ENCODE measurements around the gene NRCAM.

NRCAM gene

DNA sequence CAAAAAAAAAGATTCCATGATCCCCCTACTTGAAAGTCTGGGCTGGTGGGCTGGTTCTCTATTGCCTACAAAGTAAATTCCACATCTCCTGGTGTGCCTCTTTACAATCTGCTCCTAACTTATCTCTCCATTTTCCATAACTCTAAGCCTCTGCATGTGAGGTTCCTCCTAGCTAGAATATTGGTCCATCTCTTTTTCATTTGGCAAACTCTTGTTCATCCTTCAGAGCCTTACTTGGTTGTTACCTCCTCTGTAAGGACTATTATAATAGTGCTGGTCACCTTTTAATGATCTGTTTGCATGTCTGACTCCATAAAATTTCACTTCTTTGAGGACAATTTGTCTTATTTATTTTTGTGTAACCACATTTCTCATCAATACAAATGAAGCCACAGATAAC is 1.6 kb upstream of the NRCAM start:
- DNase-seq: no peak

DNA sequence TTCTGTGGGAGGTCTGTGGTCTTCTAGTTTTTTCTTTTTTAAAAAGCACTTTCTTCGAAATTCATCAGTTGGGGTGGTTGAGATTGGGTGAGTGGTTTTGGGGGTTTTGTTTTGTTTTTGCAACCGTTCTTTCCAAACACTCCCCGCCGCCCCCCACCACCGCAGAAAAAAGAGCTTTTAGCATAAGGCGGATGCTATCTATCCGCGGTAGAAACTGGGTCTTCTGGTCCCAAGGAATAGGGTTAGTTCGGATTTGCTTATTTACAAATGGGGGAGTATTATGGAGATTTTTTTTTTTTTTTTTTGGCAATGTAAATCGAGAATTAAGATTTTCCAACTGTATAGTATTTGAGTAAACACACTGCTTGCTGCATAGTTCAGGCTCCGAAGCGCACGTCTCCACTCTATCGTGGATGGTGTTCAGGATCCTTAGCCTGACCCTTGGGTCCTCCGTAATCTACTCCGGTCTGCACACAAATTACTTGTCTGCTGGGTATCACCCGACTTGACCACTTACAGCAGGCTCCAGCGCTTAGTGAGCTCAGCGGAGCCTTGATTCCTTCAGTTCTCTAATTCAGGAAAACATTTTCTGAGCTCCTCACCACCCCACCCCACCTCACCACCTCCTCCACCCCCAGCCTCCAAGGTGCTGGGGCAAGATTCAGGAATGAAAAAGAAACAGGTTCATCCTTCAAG is 757 bp upstream of the NRCAM start:
- DNase-seq: peak in 1 of 2 experiments; percentile 39

DNA sequence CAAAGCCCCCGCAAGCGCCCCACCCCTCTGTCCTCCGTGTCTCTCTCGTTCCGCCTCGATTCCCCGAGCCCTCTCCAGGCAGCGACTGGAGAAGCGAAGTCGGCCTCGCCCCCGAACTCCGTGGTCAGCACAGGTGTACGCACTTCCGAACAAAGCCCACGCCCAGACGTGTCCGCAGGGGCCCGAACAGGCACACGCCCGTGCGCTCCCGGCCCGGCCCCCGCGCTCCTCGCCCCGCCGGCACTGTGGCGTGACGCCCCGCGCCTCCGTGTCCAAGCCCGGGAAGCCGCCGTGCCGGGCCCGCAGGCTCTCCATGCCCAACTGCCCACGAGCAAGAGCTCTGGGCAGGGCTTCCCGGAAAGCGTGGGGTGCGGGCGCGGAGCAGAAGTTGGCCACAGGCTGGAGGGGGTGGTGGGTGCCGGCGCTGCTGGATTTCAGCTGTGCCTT is 662 bp downstream of the NRCAM start:
- DNase-seq: peak in 1 of 2 experiments; percentile 88

DNA sequence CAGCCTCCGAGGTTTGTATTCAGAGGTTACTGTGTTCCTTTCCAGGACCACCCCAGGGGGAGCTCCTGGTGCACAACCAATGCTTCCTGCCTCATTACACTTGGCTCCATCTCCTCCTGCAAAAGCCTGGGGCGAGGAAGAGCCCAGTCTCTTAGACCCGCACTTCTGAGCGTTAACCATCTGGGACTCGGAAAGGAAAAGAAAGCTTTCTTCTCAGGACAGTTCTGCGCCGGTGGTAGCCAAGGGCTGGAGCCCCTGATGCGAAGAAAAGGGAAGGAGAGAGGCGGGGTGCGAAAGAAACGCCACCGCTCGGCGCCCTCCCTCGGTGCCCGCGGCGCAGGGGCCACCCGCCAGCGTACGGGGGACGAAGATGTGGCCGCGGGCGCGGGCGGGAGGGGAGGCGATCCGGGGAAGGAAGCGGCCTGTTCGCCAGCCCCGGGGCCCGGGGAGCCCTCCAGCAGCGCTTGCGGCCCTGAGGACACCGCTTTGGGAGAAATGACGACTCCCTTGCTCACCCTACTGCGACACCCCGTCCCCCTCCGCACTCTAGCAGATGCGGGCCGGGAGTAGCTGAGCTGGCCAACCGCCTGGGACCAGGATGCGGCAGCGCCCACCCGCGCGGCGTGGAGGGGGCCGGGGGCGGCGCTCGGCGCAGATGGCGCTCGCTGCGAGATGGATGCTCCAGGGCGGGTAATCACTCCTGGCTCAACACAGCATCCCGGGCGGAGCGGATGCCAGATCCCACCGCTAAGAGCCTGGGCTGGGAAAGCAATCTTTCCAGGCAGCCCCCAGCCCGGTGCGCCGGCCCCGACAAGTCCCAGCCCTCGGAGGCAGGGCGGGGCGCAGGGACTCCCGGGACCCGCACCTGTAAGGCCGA is 1.3 kb downstream of the NRCAM start:
- DNase-seq: peak; percentile 84 to 89

DNA sequence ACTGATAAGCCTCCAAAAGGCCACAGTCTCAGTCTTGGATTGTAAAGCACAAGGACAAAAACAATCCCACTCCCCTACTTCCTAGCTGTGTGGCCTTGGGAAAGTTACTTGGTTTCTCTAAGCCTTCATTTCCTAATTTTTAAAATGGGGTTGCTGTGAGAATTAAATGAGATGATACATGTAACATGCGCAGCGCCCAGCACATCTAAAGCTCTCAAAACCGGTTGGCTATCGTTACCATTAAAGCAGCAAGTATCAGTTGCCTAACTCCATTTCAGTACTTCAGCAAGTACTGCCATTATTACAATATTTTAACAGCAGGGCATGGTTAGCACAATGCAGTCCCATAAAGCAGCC is 1.9 kb downstream of the NRCAM start:
- no peak for DNase-seq

DNA sequence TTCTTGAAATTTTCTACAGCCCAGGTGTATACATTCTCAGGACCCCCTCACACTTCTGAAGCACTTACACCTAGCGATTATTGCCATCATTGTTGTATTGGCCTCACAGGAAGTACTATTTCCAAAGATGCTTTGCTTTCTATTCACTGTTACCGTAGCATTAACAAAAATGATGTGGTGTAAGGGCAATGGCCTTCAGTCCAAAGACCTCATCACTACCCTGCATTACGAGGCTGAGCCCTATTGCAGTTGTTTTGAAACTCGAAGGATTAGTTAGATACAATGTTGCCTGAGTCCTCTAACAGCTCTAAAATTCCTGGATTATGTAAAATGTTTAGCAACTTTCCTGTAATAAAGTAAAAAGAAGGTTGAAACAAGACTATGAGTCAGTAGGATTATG is 2.9 kb downstream of the NRCAM start:
- DNase-seq: no peak

DNA sequence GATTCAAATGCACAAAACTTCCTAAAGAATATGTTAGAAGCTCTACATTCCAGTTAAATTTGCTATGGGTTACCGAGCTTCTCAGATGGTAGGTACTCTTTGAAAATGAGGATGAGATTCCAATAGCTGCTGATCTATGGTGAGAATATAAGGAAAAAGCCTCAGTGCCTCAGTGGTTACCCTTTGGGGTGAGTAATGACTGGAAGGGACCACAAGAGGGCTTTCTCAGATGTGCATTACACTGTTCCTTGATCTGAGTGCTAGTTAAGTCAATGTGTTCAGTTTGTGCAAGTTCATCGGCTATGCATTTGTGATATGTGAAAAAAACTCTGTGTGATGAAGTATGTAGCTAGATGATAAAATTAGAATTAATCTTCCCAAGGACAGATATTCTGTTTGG is 3.5 kb downstream of the NRCAM start:
- peak; percentile 37 to 76 for DNase-seq

DNA sequence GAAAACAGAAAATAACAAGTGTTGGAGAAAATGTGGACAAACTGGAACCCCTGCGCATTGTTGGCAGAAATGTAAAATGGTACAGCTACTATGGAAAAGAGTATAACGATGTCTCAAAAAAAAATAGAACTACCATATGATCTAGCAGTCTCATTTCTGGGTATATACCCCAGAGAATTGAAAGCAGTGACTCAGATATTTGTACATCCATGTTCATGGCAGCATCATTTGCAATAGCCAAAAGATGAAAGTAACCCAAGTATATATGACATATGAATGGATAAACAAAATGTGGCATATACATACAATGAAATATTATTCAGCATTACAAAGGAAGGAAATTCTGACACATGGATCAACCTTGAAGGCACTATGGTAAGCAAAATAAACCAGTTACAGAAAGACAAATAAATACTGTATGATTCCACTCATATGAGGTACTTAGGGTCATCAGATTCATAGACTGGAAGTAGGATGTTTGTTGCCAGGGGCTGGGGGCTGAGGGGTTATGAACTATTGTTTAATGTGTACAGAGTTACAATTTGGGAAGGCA is 4.9 kb downstream of the NRCAM start:
- DNase-seq: no peak

DNA sequence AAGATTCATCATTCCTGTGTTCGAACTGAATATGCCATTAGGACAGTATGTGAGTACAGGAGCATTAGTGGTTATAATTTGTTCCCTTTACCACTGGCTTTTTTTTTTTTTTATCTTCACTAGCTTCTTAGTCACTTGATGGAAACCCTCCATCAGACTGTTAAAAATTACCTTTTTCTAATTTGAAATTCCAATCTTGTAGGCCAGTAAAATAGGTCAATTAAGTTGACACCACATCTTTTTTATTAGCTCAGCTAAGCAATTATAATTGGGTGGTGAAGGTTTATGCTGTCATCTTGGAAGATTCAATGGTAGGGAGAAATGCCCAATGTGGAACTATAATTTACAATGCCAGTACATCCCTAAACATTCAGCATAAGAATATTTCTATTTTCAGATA is 6.1 kb downstream of the NRCAM start:
- no peak for DNase-seq

DNA sequence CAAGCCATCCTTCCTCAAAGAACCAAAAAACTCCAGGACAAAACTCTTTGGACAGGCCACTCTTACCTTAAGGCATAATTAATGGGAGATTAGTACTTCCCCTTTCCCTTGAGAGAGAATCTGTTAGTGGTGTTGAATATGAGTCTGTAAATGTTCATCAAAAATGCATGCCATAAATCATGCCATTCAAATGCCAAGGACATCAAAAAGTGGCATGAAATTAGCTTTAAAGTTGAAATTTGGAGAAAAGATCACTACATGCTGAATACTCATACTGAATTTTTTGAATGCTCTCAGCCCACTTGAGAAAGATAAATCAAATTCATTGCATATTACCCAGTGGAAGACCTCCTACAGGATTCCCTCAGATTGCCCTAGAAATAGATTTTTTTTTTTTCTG is 6.7 kb downstream of the NRCAM start:
- no peak for DNase-seq

DNA sequence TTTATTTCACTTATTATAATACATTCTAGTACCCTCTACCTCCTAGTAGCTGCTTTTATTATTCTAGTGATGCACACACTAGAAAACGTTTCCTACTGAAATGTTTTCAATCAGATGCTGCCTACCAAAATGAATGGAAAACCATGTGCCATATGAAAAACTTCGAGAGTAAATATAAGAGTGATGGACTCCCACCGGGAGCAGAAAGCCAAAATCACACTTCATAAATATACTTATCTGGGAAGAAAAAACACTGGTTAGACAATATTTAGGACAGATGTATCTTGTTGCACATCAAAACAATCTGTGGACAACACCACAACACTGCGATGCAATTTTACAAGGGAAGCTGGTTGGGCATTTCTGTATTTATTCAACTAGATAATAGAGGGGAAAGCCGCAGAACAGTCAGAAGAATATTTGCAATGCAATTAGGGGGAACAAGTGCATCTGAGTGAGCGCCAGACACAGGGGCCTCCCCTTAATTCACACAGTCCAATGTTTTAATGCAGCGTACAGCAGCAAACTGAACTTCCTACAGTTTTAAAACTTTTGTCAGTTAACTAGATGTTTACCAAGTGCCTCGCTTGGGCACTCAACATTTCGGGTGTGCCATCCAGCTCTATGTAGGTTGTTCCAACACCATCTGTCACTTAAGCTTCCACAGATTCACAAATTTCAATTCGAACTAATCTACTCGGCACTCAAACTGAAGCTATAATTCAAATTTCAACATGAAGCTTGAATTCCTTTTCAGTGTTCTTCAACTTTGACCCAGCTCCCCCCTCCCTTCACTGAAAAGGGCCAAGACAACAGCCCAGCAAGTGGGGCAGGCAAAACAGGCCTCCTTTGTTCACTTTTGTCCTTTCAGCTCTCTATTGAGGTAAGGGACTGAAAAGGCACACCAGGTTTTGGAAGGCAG is 7.4 kb downstream of the NRCAM start:
- DNase-seq: peak; percentile 61 to 70

DNA sequence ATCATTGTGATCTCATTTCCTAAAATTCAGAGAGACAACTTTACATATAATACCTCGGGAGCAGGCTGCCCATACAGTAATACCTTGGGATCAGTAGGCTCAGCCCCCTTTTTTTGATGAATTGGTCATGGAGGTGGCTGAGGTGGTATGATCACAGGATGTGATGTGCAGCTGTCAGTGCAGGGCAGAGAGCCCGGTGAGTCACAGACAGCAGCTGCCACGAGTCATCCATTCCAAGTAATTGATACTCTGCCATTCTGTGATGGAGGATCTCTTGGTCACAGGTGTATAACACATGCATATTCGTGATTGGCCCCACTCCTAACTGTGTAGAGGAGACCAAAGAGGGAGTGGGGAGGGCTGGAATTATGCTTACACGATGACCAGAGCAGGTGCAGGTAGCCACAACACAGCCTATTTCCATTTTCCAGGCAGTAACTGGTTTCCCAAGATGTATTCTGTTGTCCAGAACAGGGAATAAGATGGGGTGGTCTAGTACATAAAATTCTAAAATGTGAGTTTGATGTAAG is 14.1 kb downstream of the NRCAM start:
- peak in 1 of 2 experiments; percentile 47 for DNase-seq

DNA sequence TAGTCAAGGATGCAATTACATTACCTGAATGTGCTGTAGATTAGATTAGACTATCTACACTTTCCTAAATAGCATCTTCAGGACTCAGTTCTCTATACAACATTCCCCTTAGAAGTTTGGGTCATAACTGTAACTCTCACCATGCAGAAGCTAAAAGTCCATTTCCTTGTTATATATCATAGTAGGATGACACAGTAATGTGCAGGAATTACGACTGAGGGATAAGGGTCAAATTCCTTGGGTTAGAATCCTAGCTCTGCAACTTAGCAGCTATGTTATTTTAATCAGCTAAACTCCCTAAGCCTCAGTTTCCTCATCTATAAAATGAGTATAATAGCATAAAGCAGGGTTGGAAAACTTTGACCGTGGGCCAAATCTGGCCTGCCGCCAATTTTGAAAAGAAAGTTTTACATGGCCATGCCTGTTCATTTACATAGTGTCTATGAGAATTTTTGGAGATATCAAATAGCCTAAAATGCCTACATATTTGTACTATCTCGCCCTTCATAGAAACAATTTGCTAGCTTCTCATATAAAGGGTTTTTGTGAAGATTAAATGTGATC is 14.8 kb downstream of the NRCAM start:
- no peak for DNase-seq

DNA sequence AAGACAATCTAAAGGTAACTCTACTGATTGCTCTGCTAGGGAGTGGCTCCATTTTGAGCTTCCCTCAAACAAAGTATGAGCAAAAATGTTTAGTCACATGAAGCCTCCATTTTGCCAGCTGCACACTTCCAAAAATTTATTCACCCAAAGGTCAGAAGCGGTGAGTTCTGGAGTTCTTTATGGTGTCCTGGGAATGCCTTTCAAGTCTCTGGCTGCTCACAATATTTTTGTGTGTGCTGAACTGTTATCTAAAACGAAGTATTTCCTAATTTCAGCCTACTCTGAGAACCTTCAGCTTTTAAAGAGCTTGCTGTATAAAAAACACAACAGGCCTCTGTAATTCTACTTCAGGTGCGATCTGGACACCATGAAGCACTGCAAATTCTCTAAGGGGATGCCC is 15.6 kb downstream of the NRCAM start:
- DNase-seq: no peak

DNA sequence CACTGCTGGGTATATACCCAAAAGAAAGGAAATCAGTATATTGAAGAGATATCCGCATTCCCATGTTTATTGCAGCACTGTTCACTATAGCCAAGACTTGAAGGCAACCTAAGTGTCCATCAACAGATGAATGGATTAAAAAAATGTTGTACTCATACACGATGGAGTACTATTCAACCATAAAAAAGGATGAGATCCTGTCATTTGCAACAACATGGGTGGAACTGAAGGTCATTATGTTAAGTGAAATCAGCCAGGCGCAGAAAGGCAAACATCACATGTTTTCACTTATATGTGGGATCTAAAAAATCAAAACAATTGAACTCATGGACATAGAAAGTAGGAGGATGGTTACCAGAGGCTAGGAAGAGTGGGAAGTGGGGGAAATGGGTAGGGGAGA is 19.3 kb downstream of the NRCAM start:
- DNase-seq: no peak

DNA sequence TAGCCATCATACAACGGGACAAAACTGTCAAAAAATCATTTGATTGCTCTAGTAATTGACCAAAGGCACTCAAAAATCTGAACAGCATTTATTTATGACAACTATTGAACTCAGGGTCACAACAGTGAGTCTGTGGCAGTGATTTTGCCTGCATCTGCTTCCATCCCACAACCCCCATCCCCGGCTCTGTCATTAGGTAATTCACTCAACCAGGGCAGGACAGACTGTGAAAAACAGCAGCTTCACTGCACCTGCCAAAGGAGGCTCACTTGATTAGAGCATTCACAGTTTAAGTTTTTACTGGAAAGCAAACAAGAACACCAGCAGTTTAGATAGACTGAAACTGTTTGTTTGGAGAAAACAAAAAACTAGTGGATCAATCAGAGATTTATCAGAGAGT is 22.2 kb downstream of the NRCAM start:
- no peak for DNase-seq

DNA sequence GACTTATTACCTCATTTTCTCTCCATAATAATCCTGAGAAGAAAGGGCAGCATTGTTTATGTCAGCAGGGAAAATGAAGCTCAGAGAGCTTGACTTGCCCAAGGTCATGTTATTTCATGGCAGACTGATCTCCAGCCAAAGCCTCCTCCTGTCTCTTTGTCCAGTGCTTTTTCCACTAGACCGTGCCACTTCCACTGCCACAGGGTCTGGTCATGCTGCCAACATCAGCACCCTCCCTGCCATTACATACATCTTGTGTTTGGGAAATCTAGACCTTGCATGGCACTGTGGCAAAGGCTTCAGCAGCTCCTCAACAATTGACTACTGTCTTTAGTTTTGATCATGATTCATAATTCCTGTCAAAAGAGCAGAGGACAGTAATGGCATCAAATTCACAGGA is 25.1 kb downstream of the NRCAM start:
- DNase-seq: no peak

DNA sequence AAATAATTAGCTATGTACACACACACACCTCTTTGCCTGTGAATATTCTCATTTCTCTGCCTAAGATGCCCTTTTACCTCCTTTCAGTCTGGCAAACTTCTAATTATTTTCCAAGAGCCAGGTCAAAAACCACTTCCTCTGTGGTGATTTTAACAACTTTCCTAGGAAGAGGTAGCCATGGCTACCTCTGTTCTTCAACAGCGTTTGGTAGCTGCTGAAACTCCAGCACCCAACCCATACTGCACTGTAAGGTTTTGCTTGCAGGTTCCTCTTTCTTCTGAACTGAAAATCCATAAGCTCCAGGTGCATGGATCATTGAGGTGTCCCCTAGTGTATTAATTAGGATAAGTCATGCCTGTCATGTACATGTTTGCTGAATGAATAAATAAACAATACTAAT is 25.6 kb downstream of the NRCAM start:
- DNase-seq: no peak

DNA sequence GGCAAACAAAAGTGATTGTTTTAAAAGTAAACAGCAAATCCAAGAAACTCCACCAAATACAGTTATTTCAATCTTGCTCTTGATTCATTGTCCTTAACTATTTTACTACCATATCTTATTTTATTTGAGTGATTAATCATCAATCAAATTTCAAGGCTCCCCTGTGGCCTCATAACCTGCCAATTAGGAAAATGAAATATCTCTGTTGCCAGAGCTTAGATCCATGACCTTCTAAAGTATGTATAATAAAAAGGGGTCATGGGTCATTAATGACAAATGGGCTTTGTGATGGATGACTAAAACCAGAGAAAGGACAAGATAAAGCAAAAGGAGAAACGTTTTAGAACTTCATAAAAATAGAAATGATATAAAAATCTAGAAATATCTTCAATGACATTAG is 28.5 kb downstream of the NRCAM start:
- no peak for DNase-seq

DNA sequence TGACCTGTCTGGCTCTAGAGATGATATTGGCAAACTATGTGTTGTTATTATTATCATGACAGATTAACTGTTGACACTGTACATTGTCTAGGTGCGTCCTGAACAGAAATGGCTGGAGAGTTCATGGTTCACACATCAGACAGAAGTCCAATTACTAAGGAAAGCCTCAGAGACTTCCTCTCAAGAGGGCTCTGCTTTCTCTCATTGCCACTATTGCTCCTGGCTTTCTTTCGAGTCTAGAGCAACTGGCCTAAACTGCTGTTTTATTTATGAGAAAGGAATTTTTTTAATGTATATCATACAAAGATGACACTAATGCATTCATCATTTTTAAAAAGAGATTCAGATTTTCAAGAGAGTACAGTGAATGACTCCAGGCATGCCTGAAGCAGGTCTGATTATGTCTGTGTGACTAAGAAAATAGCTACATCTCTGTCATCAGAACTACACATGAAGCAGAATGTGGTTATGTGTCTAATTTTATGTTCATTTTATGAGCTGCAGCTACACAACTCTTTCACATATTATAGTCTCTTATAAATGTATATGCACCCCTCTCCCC is 30.4 kb downstream of the NRCAM start:
- DNase-seq: no peak

DNA sequence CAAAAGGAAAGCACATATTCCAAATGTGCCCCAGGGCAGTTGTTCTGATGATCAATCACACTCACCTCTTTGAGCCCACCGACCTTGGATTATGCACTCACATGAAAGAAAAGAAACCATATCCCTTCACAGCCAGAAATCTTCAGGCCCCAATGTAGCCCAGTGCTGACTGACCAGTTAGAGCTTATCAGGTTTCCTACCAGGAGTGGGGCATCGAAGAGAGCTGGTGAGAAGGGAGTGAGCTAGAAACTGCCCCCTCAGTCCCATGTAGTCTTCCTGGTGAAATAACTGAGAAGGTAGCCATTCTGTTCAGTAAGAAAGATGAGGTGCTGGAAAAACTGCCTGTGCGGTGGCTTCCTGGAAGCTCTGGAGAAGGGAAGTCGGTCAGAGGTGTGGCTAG is 32.2 kb downstream of the NRCAM start:
- DNase-seq: peak in 1 of 2 experiments; percentile 40
